WTC11 (cell line): ENCODE results near the gene CPAMD8.

Experiments
- ELF4 ChIP-seq: sonication (generic); formaldehyde crosslinking; IDR thresholded peaks from 2 replicates; pipeline ENCODE4 v1.8.1; 2022; ENCODE audit warnings: low read depth, mild to moderate bottlenecking, moderate library complexity, missing genetic modification reagents
- ESRRA ChIP-seq: sonication (generic); formaldehyde crosslinking; IDR thresholded peaks from 2 replicates; pipeline ENCODE4 v1.8.1; 2022; ENCODE audit warnings: mild to moderate bottlenecking, missing genetic modification reagents, borderline replicate concordance
- ETV6 ChIP-seq: sonication (generic); formaldehyde crosslinking; IDR thresholded peaks from 2 replicates; pipeline ENCODE4 v1.8.1; 2022; ENCODE audit warnings: mild to moderate bottlenecking, missing genetic modification reagents
- FOXJ3 ChIP-seq: sonication (generic); formaldehyde crosslinking; IDR thresholded peaks from 2 replicates; pipeline ENCODE4 v1.9.0; 2021; ENCODE audit warnings: missing genetic modification reagents, mild to moderate bottlenecking, borderline replicate concordance
- JUN ChIP-seq: sonication (generic); formaldehyde crosslinking; IDR thresholded peaks from 2 replicates; pipeline ENCODE4 v1.8.0; 2023; ENCODE audit warnings: mild to moderate bottlenecking, missing genetic modification reagents
- TEAD1 ChIP-seq: sonication (generic); formaldehyde crosslinking; IDR thresholded peaks from 2 replicates; pipeline ENCODE4 v1.8.0; 2022; ENCODE audit warnings: mild to moderate bottlenecking, missing genetic modification reagents
- ZNF121 ChIP-seq: sonication (generic); formaldehyde crosslinking; IDR thresholded peaks from 2 replicates; pipeline ENCODE4 v1.8.0; 2023; ENCODE audit warnings: missing genetic modification reagents
- ZNF232 ChIP-seq: sonication (generic); formaldehyde crosslinking; IDR thresholded peaks from 2 replicates; pipeline ENCODE4 v1.8.0; 2022; ENCODE audit warnings: mild to moderate bottlenecking, missing genetic modification reagents
- TF ChIP-seq, protein P1 (sequence below): fragments of 200-600 bp; IDR thresholded peaks from 2 replicates; pipeline ENCODE4 v1.8.0; 2022; ENCODE audit warnings: antibody characterized with exemption
- TF ChIP-seq, protein P2 (sequence below): sonication (generic); formaldehyde crosslinking; IDR thresholded peaks from 2 replicates; pipeline ENCODE4 v1.8.1; 2023; ENCODE audit warnings: mild to moderate bottlenecking, missing genetic modification reagents
- TF ChIP-seq, protein P3 (sequence below): sonication (generic); formaldehyde crosslinking; IDR thresholded peaks from 2 replicates; pipeline ENCODE4 v1.8.1; 2023; ENCODE audit warnings: mild to moderate bottlenecking, missing genetic modification reagents, moderate library complexity
- TF ChIP-seq, protein P4 (sequence below): sonication (generic); formaldehyde crosslinking; IDR thresholded peaks from 2 replicates; pipeline ENCODE4 v1.8.0; 2022; ENCODE audit warnings: mild to moderate bottlenecking, missing genetic modification reagents
- TF ChIP-seq, protein P5 (sequence below): sonication (generic); formaldehyde crosslinking; IDR thresholded peaks from 2 replicates; pipeline ENCODE4 v1.8.1; 2022; ENCODE audit warnings: missing genetic modification reagents, borderline replicate concordance
- TF ChIP-seq, protein P6 (sequence below): sonication (generic); formaldehyde crosslinking; IDR thresholded peaks from 2 replicates; pipeline ENCODE4 v1.8.0; 2022; ENCODE audit warnings: mild to moderate bottlenecking, missing genetic modification reagents

DNA sequence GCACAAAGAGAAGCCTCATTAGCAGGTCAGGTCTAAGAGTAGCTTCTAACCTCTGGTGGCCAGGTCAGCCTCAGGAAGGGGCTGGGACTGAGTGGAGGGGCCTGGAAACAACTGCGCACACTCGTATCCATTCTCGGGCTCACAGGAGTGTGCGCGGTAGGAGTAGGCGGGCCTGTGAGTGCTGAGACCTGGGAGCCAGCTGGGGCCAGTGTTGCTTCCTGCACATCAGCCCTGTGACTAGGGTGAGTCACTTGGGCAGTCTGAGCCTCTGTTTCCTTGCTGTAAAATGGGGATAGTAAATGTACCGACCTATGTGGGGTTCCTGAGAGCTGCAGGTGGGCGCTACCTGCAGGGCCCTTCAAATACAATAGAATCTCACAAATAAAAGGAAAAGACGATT lies 170.5 kb downstream of the CPAMD8 start:
- no peak for TF ChIP-seq FOXJ3 (CRISPR knock-in tag)
- TF ChIP-seq, protein P1, sequence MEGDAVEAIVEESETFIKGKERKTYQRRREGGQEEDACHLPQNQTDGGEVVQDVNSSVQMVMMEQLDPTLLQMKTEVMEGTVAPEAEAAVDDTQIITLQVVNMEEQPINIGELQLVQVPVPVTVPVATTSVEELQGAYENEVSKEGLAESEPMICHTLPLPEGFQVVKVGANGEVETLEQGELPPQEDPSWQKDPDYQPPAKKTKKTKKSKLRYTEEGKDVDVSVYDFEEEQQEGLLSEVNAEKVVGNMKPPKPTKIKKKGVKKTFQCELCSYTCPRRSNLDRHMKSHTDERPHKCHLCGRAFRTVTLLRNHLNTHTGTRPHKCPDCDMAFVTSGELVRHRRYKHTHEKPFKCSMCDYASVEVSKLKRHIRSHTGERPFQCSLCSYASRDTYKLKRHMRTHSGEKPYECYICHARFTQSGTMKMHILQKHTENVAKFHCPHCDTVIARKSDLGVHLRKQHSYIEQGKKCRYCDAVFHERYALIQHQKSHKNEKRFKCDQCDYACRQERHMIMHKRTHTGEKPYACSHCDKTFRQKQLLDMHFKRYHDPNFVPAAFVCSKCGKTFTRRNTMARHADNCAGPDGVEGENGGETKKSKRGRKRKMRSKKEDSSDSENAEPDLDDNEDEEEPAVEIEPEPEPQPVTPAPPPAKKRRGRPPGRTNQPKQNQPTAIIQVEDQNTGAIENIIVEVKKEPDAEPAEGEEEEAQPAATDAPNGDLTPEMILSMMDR, result no peak
- no peak for TF ChIP-seq ZNF121 (CRISPR knock-in tag)
- TF ChIP-seq ETV6 (CRISPR knock-in tag), result no peak
- TF ChIP-seq, protein P2, sequence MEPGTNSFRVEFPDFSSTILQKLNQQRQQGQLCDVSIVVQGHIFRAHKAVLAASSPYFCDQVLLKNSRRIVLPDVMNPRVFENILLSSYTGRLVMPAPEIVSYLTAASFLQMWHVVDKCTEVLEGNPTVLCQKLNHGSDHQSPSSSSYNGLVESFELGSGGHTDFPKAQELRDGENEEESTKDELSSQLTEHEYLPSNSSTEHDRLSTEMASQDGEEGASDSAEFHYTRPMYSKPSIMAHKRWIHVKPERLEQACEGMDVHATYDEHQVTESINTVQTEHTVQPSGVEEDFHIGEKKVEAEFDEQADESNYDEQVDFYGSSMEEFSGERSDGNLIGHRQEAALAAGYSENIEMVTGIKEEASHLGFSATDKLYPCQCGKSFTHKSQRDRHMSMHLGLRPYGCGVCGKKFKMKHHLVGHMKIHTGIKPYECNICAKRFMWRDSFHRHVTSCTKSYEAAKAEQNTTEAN (CRISPR knock-in tag), result no peak
- TF ChIP-seq, protein P3, sequence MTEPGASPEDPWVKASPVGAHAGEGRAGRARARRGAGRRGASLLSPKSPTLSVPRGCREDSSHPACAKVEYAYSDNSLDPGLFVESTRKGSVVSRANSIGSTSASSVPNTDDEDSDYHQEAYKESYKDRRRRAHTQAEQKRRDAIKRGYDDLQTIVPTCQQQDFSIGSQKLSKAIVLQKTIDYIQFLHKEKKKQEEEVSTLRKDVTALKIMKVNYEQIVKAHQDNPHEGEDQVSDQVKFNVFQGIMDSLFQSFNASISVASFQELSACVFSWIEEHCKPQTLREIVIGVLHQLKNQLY (CRISPR knock-in tag), result no peak
- TF ChIP-seq ELF4 (CRISPR knock-in tag), result no peak
- TF ChIP-seq, protein P4, sequence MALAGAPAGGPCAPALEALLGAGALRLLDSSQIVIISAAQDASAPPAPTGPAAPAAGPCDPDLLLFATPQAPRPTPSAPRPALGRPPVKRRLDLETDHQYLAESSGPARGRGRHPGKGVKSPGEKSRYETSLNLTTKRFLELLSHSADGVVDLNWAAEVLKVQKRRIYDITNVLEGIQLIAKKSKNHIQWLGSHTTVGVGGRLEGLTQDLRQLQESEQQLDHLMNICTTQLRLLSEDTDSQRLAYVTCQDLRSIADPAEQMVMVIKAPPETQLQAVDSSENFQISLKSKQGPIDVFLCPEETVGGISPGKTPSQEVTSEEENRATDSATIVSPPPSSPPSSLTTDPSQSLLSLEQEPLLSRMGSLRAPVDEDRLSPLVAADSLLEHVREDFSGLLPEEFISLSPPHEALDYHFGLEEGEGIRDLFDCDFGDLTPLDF, result no peak
- TF ChIP-seq, protein P5, sequence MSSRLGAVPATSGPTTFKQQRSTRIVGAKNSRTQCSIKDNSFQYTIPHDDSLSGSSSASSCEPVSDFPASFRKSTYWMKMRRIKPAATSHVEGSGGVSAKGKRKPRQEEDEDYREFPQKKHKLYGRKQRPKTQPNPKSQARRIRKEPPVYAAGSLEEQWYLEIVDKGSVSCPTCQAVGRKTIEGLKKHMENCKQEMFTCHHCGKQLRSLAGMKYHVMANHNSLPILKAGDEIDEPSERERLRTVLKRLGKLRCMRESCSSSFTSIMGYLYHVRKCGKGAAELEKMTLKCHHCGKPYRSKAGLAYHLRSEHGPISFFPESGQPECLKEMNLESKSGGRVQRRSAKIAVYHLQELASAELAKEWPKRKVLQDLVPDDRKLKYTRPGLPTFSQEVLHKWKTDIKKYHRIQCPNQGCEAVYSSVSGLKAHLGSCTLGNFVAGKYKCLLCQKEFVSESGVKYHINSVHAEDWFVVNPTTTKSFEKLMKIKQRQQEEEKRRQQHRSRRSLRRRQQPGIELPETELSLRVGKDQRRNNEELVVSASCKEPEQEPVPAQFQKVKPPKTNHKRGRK (CRISPR knock-in tag), result no peak
- TF ChIP-seq TEAD1, result no peak
- no peak for TF ChIP-seq ZNF232
- TF ChIP-seq ESRRA (CRISPR knock-in tag), result no peak
- TF ChIP-seq JUN (CRISPR knock-in tag), result no peak
- TF ChIP-seq, protein P6, sequence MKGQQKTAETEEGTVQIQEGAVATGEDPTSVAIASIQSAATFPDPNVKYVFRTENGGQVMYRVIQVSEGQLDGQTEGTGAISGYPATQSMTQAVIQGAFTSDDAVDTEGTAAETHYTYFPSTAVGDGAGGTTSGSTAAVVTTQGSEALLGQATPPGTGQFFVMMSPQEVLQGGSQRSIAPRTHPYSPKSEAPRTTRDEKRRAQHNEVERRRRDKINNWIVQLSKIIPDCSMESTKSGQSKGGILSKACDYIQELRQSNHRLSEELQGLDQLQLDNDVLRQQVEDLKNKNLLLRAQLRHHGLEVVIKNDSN (CRISPR knock-in tag), result no peak
